TTC549 (cell line): ENCODE data around the gene PROSER2.

Experiments
- FAIRE-seq: peaks from 2 replicates; lab custom pipeline; 2012; peaks lifted over from hg19 to GRCh38; lab: Jason Lieb, UNC

PROSER2 gene

DNA sequence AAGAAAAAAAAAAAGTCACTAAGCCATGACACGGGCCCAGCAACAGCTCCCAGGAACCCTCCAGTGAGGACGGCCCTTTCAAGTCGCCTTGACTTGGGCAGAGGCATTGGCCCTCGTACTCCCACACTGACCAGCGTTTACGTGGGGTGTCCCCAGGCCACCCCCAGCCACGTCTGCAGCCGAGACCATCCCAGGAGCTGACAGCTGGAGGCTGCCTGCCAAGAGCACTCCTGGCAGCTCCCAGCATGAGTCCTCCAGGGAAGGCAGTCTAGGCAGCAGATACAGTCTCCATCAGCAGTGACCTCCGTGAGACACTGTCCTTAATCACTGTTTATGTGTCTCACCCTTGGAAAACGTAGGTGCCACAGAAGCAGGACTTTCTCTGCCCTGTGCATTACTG lies 86.5 kb downstream of the PROSER2 start:
- no peak for FAIRE-seq

DNA sequence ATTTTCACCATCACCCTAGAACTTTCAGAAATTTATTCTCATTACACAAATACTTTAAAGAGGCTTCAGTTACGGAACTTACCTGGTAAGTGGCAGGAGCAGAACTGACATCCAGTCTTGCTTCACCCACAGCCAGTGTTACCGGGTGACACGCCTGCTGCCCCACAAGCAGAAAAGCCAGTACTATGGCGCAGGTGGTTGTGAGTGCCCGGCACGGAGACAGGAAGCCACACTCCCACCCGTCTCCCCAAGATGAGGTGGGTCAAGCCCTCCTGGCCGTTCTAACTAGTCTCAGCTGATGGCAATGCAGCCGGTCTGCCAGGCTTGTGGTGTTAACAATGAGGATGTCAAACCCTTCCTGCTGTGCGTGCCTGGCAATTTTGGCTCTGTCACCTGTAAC lies 86.9 kb downstream of the PROSER2 start:
- FAIRE-seq = no peak

DNA sequence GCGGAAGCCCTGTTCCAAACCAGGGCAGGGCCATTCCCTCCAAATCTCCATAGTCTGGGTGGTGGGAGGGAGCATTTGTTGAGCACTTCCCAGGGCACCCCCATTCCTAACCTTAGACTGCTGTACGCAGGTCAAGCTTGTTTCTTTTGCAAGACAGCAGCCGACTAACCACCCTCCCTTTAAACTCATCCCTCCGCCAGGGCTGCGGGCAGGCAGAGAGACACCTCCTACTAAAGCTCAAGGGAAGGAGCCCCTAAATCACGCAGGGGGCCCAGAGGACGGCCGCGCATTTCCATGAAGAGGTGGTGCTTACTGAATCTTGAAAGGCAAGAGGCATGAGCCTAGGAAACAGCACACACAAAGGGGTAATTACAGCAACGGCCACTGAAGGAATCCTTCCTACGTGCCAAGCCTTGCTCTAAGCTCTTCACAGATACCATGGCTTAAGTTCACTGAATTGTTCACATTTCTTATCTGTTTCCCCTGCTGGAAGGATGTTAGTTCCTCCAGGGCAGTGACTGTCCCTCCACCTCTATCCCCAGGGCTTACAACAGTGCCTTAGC lies 90.0 kb downstream of the PROSER2 start:
- no peak for FAIRE-seq

DNA sequence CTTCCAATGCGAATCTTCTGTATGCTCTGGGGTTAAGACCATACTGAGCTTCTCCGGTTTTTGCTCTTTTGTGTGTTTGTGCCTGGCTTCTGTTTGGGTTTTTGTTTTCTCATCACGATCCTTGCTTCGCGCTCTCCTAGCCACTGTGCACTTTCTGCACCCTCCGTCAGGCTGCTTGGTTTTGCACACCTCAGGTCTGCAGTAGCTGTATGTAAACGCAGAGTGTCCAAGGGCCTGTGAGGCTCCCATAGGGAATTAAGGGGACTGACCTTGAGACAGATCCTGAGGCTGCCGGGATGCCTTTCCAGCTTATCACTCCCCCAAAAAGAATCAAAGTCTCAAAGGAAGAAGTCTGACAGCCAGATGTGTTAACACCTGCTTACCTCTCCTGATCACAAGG lies 95.2 kb downstream of the PROSER2 start:
- no peak for FAIRE-seq

DNA sequence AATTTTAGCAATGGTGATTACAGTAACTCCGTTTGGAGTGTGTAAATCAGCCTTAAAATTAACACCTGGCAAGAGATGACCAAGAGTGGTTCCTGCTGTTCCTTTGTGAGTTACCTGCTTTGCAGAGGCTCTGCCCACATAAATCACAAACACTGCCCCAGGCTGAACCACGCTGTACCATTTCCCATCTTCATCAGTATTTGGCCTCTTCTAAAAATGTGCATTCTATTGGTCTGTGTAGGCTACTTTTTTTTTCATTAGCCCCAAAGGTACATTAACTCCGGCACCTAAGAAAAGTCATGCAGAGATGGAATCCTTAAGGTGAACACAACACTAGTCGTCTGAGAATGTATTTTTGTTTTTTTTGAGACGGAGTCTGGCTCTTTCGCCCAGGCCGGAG lies 96.1 kb downstream of the PROSER2 start:
- no peak for FAIRE-seq
